Measurements from ENCODE around the gene CD207. TPM values are rescaled to one million over a fixed set of nuclear protein-coding genes. Genes with fewer than 3 reads are reported as not detected.

The CD207 gene
- total RNA-seq, 1 experiment from 2014 or later: not detected

DNA sequence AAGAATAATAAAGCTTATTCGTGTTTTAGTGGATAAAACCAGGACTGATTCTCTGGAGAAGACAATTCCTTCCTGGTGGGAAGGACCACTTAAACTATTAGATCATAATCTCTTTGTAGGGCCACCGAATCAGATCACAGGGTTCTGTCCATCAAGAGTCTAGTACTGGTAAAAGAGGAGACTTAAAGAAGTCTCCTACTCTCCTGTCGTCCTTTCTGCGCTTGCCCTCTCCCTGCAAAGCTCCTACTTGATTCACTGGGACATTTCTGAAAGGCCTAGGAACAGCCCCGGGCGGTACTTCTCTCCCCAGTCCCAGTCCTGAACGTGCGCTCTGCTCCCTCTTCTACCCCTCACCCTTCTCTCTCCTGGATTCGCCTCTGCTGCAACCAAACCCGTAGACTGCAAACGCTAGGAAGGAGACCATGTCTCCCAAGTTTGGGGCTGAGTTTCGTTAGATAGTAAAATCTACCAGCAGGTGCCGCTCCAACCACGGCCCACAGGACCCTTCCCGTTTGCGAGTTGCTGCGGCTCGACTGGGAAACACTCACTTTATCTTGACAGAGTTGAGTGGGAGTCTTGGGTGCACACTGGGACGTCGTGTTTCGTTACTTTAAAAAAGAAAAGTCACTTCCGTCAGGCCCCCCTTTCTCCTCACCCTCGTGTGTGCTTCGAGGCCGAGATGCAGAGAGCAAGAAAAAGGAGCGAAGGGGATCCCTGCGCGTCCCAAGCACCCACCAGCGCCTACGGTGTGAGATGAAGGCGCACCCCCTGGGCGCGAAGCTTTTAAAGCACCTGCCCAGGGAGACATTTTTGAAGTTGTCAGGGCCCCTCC is 46.1 kb downstream of the CD207 start:
- Histone ChIP-seq H3K79me2 (ENCODE audit: low read depth) (no peaks in the 10 kb centered on the region), H3K27me3 (ENCODE audit: insufficient read depth, low read depth) (peaks cover 32% of the 10 kb centered on the region), H3K4me3 (no peak overlapping the region), H3K4me2 (no peak overlapping the region), H2AFZ (peak overlapping the region; percentile 6; the same call in 1 of the 2 replicates), H3K9me3 (ENCODE audit: insufficient read depth, low read depth) (no peaks in the 10 kb centered on the region), H3K4me1 (replicated peaks; ENCODE audit: insufficient read depth) (no peaks in the 10 kb centered on the region), H3K27ac (no peak overlapping the region), H4K20me1 (ENCODE audit: insufficient read depth) (no peaks in the 10 kb centered on the region), H3F3A (ENCODE audit: insufficient read depth, low read depth) (no peaks in the 10 kb centered on the region), H3K9me2 (ENCODE audit: insufficient read depth) (no peaks in the 10 kb centered on the region), H3K36me3 (ENCODE audit: low read depth) (no peaks in the 10 kb centered on the region)
- CTCF ChIA-PET: interaction anchor here (1.1 kb wide), 1 partner anchor 365 kb away, joined by 3 read pairs; no protein-coding TSS in a partner anchor
- DNase-seq: peak in 1 of 2 experiments; percentile 44
- BruUV-seq (replicated peaks): no TSS peak
- intact Hi-C loops (cut with micrococcal nuclease; ENCODE audit: unreplicated experiment): loop anchor here (1.0 to 5.0 kb wide), 3 partner anchors 73 to 358 kb away; no protein-coding TSS in a partner anchor
- POLR2A ChIA-PET (ENCODE audit: unreplicated experiment): interaction anchor here (0.6 kb wide), 1 partner anchor 554 kb away, joined by 18 read pairs; no protein-coding TSS in a partner anchor
- TF ChIP-seq CTCF (conservative IDR thresholded peaks at IDR 0.05): peak; percentile 58
- no peak for TF ChIP-seq EZH2 (IDR thresholded peaks at IDR 0.05; ENCODE audit: low read depth)

DNA sequence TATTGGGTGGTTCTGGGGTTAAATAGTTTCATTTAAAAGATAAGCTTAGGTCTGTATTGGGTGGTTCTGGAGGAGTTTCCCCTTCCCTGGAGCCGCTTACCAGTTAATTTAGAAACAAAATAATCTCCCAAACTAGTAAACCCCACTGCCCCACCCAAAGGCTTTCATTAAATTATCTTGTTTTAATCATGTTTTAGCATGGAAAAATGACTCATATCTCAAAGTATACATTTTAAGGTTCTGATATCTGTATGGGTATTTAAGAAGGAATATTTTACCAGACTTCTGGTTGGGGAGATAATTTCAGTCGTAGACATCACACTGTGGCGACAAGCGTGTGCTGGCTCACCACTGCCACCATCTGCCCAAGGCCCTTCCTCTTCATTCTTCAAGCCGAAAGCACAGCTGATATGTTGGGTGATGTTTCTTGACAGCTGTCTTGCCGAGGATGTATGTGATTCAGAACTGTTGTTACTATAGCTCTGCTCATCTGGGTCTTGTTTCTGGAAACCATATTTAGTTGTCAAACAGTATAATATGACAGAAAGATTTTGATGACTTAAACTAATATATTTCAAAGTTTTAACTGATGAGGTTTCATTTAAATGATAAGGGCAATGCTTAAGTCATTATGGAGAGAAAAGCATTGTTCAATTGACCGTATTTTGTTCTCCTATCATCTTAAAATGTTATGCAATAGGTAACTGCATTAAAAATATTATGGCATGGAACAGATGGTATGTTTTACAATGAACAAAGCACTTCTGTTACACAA is 50.3 kb downstream of the CD207 start:
- H3K27me3 ChIP-seq (ENCODE audit: insufficient read depth, low read depth): peaks cover 26% of the 10 kb centered on the region
- TF ChIP-seq EZH2 (IDR thresholded peaks at IDR 0.05; ENCODE audit: low read depth) (no peak), CTCF (conservative IDR thresholded peaks at IDR 0.05) (peak; percentile 50; the same call in 1 of the 2 replicates)
- H3K27ac ChIP-seq: no peak overlapping the region
- no peak overlapping the region for H3K4me2 ChIP-seq
- no peaks in the 10 kb centered on the region for H3K79me2 ChIP-seq (ENCODE audit: low read depth)
- H3K4me1 ChIP-seq (replicated peaks; ENCODE audit: insufficient read depth): no peaks in the 10 kb centered on the region
- DNase-seq: peak in 1 of 2 experiments; percentile 23
- no TSS peak for BruUV-seq (replicated peaks)
- ChIA-PET POLR2A (ENCODE audit: unreplicated experiment) (no interaction called here), CTCF (interaction anchor here (0.5 to 0.6 kb wide), 3 partner anchors 11 to 875 kb away, joined by 4 to 6 read pairs (median 6); no protein-coding TSS in a partner anchor)
- H3K36me3 ChIP-seq (ENCODE audit: low read depth): no peaks in the 10 kb centered on the region
- H4K20me1 ChIP-seq (ENCODE audit: insufficient read depth): no peaks in the 10 kb centered on the region; the same call in 1 of the 2 replicates
- H3K9me2 ChIP-seq (ENCODE audit: insufficient read depth): no peaks in the 10 kb centered on the region
- H2AFZ ChIP-seq: no peak overlapping the region
- intact Hi-C loops (cut with micrococcal nuclease; ENCODE audit: unreplicated experiment): loop anchor here (1.0 to 5.0 kb wide), 4 partner anchors 77 to 481 kb away; no protein-coding TSS in a partner anchor
- H3F3A ChIP-seq (ENCODE audit: insufficient read depth, low read depth): no peaks in the 10 kb centered on the region
- no peak overlapping the region for H3K4me3 ChIP-seq
- no peaks in the 10 kb centered on the region for H3K9me3 ChIP-seq (ENCODE audit: insufficient read depth, low read depth)

- Histone ChIP-seq H3K27me3 (ENCODE audit: insufficient read depth, low read depth) (peaks cover 23% of the 10 kb centered on the region), H3F3A (ENCODE audit: insufficient read depth, low read depth) (no peaks in the 10 kb centered on the region), H3K9me2 (ENCODE audit: insufficient read depth) (no peaks in the 10 kb centered on the region), H4K20me1 (ENCODE audit: insufficient read depth) (no peaks in the 10 kb centered on the region; the same call in 1 of the 2 replicates), H3K9me3 (ENCODE audit: insufficient read depth, low read depth) (no peaks in the 10 kb centered on the region), H2AFZ (no peak overlapping the region), H3K27ac (no peak overlapping the region), H3K36me3 (ENCODE audit: low read depth) (no peaks in the 10 kb centered on the region), H3K4me2 (no peak overlapping the region), H3K4me1 (replicated peaks; ENCODE audit: insufficient read depth) (no peaks in the 10 kb centered on the region), H3K4me3 (no peak overlapping the region), H3K79me2 (ENCODE audit: low read depth) (no peaks in the 10 kb centered on the region)
- no peak for TF ChIP-seq EZH2 (IDR thresholded peaks at IDR 0.05; ENCODE audit: low read depth)
- TF ChIP-seq CTCF (conservative IDR thresholded peaks at IDR 0.05): no peak
- intact Hi-C loops (cut with micrococcal nuclease; ENCODE audit: unreplicated experiment): no loop called here
- no peak for DNase-seq
- CTCF ChIA-PET: no interaction called here
- POLR2A ChIA-PET (ENCODE audit: unreplicated experiment): no interaction called here
- BruUV-seq (replicated peaks): no TSS peak
Observed at GRCh38 chr2:70784320-70784719, 51.3 kb downstream of the CD207 start.

Measured in PC-9 (cell line).